Retinal pigment epithelial cell (primary cell): Measurements from ENCODE around the gene PEAR1.

Experiments used
- DNase-seq: peaks from one replicate; pipeline ENCODE4 v3.0.0-alpha.2; 2010; ENCODE audit warnings: low read depth
- H3K4me3 ChIP-seq: 2 replicates; pipeline ENCODE4 v1.5.1; 2011; ENCODE audit warnings: mild to moderate bottlenecking, low read length, control low read depth, moderate library complexity
- TF ChIP-seq, protein P1 (sequence below): conservative IDR thresholded peaks from 2 replicates; pipeline ENCODE4 v1.5.1; 2011; ENCODE audit warnings: low read depth, low read length, control low read depth, inconsistent platforms

Gene PEAR1

DNA sequence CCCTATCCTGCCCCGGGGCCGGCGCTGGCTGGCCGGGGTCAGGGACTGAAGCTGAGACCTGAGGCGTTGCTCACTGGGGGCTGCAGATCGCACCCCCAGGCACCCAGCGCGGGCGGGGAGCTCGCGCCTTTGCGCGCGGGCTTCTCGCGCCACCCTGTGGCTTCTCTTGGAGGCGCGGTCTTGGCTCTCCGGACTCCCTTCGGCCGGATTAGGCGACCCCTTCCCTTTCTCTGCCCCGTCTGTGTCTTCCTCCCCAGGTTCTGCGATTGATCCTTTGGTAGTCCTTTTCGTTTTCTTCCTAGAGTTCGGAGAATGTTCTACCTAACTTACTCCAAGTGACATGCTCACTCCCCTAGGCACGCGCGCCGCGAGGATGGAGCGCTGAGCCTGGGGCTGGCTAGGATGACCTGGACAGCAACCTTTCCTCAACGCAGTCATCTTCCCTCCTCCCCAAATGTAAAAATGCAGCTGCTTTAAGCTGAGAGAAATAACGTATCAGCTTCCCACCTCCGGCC lies 33.3 kb upstream of the PEAR1 start:
- TF ChIP-seq, protein P1, sequence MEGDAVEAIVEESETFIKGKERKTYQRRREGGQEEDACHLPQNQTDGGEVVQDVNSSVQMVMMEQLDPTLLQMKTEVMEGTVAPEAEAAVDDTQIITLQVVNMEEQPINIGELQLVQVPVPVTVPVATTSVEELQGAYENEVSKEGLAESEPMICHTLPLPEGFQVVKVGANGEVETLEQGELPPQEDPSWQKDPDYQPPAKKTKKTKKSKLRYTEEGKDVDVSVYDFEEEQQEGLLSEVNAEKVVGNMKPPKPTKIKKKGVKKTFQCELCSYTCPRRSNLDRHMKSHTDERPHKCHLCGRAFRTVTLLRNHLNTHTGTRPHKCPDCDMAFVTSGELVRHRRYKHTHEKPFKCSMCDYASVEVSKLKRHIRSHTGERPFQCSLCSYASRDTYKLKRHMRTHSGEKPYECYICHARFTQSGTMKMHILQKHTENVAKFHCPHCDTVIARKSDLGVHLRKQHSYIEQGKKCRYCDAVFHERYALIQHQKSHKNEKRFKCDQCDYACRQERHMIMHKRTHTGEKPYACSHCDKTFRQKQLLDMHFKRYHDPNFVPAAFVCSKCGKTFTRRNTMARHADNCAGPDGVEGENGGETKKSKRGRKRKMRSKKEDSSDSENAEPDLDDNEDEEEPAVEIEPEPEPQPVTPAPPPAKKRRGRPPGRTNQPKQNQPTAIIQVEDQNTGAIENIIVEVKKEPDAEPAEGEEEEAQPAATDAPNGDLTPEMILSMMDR = peak; percentile 79
- peak overlapping the region; percentile 37 for H3K4me3 ChIP-seq
- no peak for DNase-seq

DNA sequence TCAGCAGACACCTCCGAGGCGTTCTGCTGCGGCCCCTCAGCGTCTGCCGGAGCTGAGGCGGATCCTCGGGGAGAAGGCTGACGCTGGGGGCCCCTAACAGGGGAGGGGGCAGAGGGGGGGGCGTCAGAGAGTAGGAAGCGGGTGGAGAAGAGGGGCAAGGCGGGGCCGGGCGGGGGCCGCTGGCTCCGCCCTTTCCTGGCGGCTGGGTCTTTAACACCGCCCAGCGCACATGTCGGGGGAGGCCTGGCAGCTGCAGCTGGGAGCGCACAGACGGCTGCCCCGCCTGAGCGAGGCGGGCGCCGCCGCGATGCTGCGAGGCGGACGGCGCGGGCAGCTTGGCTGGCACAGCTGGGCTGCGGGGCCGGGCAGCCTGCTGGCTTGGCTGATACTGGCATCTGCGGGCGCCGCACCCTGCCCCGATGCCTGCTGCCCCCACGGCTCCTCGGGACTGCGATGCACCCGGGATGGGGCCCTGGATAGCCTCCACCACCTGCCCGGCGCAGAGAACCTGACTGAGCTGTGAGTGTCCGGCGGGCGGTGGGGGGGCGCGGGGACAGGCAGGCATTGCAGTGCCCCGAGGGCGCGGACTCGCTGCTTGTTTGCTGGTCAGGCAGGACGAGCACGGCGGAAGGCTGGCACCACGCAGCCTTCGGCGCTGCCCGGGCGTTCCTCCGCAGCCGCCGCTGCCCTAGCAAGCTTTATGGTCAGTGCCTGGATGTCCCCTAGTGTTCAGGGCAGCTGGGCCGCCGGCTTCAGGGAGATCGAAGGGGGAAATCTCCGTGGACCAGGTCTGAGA lies 32.7 kb upstream of the PEAR1 start, which contains the start of gene NTRK1:
TSS of gene NTRK1 (plus strand) at position 238 of the 796 bp plus-strand sequence. CDS start at position 308, 70 bp downstream.
- DNase-seq = no peak
- TF ChIP-seq, protein P1 = no peak
- peak within 1 kb of the TSS; percentile 37 for H3K4me3 ChIP-seq

DNA sequence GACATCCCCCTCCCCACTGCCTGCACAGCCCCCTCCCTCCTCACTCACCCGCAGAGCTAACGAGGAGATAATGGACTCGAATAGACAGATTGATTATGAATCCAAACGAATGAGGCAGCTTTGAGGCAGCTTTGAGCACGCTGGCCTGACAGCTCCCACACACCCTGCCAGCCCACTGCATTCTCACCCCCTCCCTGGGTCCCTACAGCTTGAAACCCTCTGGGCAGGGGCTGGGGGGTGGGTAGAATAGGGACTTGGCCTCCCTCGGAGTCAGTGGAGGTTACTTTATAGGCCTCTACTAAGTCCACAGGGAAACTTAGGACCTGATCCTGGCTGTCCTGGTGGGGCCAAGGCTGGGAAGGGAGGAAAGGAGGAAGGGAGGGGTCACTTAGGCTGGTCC lies 30.9 kb upstream of the PEAR1 start:
- no peak overlapping the region for H3K4me3 ChIP-seq
- DNase-seq = no peak
- TF ChIP-seq, protein P1 = no peak

DNA sequence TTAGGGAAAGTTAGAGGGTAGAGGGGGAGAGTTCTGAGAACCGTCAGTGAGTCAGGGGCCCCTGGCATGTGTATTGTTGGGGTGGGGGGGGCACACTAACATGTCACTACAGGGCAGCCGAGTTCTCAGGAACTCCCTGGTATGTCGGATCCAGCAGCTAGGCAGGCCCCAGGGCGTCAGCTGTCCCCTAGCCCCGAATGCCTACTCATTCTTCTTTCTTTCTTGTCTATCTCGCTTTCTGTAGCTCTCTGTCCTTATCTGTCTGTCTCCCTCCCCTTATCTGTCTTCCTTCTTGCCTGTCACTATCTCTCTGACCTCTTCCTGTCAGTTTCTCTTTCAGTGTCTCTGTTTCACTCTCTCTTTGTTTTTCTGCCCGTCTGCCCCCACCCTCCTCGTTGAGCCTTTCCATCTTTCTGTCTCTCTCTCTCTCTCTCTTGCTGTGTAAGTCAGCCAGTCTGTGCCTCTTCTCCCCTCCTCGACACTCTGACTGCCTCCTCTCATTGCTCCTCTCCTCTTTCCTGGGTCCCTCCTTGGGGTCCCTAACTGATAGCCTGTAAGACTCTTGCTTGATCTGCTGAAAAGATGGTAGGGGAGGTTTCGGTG lies 30.4 kb upstream of the PEAR1 start:
- no peak overlapping the region for H3K4me3 ChIP-seq
- TF ChIP-seq, protein P1 = no peak
- no peak for DNase-seq

DNA sequence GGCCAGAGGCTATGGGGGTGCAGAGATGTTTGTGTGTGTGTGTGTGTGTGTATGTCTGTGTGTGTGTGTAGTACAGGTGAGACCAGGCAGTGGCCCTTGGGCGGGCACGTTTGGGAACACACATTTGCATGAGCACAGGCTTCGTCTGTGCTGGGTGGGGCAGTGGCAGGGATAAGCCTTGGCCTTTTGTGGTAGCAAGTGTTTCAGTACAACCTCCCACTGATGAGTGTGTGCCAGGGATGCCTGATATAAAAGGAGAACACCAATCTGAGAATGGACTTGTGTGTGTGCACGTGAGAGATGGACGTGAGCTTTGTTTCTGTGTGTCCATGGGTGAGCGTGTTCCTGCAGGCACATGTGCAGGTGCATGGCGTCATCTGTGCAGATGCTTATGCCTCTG lies 29.9 kb upstream of the PEAR1 start:
- H3K4me3 ChIP-seq = no peak overlapping the region
- TF ChIP-seq, protein P1 = no peak
- no peak for DNase-seq

DNA sequence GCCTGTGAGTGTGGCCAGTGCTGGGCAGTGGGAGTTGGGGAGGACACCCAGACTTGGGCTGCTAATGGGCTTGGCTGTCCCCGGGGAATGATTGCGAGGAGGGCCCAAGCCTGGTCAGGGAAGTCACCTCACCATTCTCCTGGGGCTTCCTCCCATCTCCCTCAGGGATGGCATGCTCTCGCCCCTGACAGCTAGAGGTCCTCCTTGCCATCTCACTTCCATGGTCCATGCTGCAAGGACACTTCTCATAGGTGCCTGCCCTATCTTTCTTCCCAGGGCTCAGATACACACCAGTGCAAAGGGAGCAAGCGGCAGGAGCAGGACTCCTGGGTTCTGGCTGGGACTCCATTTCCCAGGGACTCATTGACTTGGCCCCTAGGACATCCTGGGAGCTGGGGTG lies 28.7 kb upstream of the PEAR1 start:
- no peak overlapping the region for H3K4me3 ChIP-seq
- TF ChIP-seq, protein P1 = no peak
- DNase-seq = no peak
